HG03280 (cell line): ENCODE data around the gene XPR1.
"Not testable (repeated sequence)": the region's sequence is repeated elsewhere in the genome, so short reads cannot be mapped to it uniquely, and the experiment has no call there.

Experiments
- ATAC-seq: cut with Tn5 transposase; IDR thresholded peaks from one replicate; pipeline ENCODE4 v1.9.1; 2021; ENCODE audit warnings: mild to moderate bottlenecking, moderate library complexity; ENCODE audit not compliant: unreplicated experiment

Gene XPR1

DNA sequence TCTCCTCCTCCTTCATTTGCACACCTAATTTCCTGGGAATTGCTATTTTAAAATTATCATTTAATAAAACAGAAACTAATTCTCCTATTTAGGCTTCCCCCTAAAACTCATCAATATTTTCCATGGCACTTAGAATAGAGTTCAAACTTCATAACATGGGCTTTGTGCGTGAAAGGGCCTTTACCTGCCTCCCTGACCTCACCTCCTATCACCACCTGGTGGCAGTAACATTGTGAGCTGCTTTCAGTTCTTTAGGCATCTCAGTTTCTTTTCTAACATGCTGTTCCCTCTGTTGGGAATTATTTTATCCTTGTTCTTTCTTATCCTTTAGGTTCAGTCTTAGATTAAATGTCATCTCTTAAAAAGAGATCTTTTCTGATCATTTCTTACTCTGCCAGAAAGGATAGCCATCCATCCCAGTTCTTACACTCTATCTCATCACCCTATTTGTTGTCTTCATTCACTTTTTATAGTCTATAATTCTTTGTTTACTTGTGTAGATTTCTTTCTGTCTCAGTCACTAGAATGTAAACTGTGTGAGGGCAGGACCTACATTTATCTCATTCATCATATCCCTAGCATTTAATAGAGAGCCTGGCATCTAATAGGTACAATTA, 147.1 kb downstream of the XPR1 start:
- no peak for ATAC-seq

DNA sequence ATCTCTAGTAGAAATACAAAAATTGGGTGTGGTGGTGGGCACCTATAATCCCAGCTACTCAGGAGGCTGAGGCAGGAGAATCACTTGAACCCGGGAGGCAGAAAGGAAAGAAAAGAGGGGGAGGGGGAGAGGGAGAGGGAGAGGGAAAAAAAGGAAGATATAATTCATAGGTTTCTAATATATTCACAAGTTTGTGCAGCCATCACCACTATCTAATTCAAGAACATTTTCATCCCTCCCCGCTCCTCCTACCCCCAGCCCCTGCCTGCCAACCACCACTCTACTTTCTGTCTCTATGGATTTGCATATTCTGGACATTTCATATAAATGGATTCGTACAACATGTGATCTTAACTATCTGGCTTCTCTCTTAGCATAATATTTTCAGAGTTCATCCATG, 147.8 kb downstream of the XPR1 start:
- ATAC-seq, result no peak

DNA sequence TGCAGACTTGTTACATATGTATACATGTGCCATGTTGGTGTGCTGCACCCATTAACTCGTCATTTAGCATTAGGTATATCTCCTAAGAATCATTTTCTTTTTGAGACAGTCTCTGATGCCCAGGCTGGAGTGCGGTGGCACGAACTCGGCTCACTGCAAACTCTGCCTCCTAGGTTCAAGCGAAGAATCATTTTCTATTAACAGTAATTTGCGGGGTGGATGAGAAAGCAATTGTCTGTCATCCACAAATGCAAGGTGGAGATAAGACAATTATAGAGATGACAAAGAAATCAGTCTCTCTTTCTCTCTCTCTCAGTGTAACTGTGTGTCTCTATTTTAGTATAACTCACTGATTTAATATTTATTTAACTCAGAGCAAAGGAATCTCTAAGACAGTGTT, 149.9 kb downstream of the XPR1 start:
- ATAC-seq, result no peak

DNA sequence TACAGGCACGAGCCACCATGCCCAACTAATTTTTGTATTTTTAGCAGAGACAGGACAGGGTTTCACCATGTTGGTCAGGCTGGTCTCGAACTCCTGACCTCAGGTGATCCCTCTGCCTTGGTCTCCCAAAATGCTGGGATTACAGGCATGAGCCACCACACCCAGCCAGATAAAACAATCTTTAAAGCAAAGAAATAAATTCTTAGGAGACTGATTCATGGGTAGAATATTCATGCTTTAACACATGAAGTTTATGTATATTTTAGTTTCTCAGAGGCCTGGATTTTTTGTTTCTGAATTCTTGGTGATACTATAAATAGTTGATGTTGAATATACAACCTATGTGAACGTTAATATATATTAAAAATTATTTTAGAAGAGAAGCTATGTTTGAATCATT, 153.5 kb downstream of the XPR1 start:
- no peak for ATAC-seq

DNA sequence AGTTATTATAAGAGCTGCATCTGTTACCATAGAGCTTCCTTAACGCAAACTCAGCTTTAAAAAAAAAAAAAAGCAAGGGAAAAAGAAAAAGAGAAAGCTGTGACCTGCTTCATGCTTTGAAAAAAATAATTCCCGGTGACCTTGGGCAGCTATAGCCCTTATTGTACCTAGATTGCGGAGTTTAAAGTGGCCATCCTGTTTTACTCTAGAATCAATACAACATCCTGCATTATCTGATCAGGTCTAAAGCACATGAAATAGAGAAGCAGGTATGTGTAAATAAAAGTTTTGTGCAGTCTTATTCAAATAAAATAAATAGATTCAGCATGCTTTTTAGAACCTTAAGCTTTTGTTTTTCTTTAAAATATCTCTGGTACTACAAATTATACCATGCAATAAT, 154.1 kb downstream of the XPR1 start:
- ATAC-seq, result no peak

DNA sequence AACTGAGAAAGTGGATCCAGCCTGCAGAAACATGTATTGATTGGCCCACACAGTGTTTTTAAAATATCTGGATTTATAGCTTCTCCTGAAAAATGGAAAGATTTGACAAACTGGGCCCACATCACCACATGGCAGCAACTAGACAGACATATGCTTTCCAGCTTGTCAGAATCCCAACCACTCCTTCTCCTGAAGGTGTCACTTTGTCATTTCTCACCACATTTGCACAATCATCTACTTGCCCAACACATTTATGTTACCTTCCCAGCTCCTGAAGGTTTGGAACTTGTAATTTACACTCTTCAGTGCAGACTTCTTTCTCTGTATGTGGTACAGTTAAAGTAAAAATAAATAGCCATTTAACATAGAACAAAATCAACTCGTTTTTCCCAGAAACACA, 154.8 kb downstream of the XPR1 start:
- ATAC-seq, result no peak

DNA sequence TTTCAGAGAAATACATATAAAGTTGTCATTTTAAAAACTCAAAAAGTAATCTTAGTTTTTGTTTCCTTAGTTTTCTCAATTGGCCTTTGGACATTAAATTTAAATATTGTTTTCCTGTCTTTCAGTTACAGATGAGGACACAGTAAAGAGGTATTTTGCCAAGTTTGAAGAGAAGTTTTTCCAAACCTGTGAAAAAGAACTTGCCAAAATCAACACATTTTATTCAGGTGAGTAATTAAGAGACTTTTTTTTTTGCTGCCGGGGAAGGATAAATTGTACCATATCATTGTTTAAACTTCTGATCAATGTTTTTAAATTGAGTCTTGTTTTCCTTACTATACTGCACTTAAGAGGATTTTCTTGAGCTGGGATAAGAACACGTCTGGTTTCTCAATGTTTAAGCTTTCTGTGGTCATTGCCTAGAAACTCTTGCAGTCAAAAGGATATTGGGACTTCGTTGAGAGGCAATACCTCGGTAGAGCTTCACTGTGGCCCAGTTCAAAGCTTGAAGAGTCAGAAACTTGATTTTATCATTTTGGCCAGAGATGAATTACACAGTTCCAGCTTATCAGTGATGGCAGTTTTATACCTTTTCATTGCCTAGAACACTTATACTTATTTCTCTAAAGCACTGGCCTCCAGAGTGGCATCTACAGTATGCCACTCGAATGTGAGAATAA, 155.9 kb downstream of the XPR1 start:
- no peak for ATAC-seq

DNA sequence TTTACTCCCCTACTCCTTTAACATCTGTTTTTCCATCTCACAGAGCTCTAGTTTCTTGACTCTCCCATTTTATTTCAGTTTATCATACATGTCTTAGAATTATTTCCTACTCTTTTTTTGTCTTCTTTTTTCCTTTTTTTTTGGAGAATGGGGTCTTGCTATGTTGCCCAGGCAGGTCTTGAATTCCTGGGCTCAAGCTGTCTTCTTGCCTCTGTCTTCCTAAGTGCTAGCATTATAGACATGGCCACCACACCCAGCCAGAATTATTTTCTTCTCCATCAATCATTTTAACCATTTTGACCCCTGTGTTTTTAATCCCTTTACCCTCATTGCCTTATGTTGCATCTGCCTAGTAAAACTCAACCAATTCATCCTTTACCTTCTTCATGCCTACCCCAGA, 157.6 kb downstream of the XPR1 start:
- ATAC-seq, result no peak

DNA sequence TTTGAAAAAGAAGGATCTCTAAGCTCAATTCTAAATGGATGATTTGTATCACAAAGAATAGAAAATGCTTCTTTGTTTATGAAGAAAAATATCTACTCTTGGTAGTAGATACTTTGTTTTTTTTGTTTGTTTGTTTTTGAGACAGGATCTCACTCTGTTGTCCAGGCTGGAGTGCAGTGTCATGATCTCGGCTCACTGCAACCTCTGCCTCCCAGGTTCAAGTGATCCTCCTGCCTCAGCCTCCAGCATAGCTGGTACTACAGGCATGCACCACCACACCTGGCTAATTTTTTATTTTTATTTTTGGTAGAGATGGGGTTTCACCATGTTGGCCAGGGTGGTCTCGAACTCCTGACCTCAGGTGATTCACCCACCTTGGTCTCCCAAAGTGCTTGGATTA, 159.3 kb downstream of the XPR1 start:
- not testable (repeated sequence) for ATAC-seq

DNA sequence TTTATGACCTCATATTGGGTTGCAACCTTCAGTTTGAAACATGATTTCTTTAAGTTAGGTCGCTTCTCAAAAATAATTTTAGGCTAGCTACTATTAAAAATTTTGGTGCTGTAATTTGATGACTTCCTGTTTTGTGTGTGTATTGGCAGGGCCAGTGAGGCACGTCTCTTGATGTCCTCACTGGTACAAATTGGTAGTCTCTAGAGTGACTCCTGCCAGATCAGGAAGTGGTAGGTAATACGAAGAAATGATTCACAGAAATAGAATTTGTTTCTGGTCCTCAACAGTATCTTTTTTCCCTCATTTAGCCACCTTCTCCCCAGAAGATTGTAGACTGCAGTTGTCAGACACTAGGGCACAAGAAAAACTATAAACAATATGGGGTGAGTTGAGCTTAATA, 160.0 kb downstream of the XPR1 start:
- ATAC-seq, result no peak

DNA sequence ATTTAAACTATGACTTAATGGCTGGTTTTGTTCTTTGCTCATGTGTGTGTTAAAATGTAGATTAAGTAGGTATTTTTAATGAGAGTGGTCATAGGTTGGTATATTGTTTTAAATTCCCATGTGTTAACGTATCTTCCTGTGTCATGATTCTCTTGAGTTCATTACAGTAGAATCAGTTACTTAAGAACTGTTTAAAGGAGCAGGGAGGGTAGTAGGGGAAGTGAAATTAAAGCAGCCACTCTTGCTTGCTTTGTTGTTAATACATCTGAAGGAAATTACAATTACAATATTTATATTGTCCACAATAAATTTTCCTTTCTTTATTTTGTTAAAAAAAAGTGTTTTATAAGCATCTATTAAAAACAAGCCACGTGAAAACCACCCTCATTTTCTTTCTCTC, 161.6 kb downstream of the XPR1 start:
- ATAC-seq, result no peak

DNA sequence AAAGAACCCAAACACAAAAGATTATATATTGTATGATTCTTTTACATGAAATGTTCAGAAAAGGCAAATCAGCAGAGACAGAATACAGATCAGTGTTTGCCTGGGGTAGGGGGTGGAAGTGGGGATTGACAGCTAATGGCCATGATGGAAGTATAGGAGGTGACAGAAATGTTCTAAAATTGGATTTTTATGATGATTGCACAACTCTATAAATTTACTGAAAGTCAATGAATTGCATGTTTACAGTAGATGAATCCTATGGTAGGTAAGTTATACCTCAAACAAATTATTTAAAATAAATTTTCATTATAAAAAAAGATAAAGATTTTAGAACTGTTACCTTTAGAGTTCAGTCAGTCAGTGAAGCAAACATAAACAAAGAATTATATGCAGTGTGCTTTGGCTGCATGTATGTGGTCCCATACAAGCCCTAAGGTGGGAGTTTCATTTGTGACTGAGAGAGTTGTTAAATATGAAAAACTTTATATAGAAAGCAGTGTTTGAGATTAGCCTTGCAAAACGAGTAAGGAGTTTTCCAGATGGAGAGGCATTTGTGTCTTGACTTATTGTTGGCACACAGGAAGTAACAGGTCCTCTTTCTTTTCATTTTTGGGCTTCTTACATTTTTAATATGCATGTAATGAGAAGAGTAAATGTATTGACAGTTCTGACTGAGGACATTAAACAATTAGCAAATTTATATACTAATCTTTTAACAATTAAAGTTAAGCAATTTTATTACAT, 165.2 kb downstream of the XPR1 start:
- no peak for ATAC-seq

DNA sequence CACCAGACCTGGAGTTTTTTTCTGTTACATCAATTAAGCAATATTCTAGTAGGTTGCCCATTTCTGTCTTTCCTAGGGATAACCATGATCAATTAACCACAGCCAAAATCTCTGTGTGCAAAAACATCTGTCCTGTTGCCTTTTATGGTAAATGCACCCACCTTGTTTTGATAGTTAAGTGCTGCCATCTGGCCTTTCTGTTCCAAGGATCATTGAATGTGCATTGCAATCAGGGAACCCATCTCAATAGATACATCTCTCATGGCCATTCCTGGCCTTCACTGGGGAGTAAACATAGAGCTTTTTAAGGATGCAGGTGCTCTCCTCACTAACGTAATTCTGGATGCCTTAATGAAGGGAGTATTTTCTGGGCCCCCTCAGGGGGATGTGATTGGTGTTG, 169.1 kb downstream of the XPR1 start:
- no peak for ATAC-seq

DNA sequence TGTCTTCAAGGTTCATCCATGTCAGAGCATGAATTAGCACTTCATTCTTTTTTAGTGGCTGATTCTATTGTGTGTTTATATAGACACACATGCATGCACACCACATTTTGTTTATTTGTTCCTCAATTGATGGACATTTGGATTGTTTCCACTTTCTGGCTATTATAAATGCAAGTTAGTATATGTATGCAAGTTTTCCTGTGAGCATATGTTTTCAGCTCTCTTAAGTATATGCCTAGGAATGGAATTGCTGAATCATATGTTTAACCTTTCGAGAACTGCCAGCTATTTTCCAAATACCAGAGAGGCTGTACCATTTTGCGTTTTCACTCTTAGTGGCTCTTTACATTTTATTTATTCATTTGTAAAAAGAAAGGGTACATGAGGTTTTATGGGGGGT, 171.0 kb downstream of the XPR1 start:
- no peak for ATAC-seq

DNA sequence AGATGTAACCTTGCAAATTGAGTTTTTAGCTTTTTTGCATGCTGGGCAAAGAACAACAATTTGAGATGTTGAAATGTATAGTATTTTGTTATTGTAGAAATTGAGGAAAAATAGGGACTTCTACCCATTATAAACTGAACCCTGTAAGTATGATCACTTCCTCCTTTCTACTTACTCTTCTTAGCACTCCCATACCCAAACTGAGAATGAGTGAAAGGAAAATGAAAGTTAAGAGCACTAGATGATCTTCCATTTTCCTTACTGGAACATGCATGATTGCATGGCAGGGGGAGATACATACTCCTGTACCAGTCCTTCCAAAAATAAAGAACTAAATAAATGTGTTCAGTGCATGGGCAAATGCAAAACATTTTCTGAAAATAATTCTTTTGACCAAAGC, 173.5 kb downstream of the XPR1 start:
- ATAC-seq, result no peak

DNA sequence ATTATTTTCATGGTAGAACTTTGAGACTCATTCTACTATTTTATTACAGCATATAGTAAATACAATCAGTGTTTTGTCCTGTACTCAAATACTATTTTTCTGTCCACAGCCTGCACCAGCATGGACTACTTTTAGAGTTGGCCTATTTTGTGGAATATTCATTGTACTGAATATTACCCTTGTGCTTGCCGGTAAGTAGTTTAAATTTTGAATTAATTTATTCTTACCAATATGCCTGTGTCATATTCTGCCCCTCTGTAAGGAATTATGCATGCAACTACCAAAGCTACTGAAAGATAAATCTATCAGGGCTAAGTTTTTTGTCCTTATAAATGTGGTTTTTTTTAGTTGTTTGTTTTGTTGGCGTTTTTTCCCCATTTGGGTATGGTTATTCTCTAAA, 179.5 kb downstream of the XPR1 start:
- ATAC-seq, result no peak

DNA sequence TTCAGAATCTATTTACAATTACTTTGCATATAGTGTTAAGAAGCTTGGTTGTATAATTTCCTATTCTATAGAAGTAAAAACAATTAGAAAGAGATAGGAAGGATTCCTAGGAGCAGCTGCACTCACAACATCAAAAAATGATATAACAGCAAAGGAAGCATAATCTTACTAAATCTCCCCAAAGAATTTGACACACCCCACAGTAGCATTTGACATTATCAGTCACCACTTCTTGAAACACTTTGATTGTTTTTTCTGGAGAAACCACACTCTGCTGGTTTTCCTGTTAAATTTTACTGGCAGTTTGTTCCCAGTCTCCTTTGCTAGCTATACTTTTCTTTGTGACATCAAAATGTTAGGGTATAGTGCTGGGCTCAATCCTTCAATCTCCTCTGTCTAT, 180.1 kb downstream of the XPR1 start:
- no peak for ATAC-seq

DNA sequence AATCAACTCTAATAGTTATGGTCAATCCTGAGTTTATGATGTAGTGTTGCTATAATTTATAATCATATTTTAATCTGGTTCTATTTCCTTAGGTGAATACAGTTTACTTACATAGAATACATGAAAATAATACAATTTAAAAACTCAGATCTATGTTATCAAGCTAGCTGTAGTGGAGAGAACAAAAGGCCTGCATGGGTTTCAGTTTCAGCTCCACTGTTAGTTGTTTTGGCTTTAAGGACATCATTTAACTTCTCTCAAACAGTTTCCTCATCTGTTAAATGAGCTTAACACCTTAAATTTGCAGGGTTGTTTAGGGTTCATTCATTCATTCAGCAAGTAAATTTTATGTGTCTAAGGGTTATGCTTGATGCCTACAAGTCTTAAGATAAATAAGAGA, 182.4 kb downstream of the XPR1 start:
- ATAC-seq, result no peak

DNA sequence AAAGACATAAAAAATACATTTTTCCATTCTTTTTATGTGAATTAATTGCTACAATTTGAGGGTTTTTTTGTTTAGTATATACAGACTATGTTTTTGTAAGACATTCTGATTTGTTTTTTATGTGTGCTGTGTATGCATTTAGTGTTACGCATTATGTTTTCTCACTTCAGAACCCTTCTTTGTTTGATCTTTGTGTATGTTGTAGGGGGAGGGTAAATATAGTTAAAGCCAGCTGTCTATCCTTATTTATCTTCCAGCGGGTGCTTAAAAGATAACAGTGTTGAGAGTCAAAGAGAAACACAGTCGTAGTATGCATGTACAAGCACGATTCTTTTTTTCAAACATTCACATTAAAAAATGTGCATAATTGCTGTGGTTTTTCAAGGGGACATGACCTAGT, 183.4 kb downstream of the XPR1 start:
- ATAC-seq, result no peak

DNA sequence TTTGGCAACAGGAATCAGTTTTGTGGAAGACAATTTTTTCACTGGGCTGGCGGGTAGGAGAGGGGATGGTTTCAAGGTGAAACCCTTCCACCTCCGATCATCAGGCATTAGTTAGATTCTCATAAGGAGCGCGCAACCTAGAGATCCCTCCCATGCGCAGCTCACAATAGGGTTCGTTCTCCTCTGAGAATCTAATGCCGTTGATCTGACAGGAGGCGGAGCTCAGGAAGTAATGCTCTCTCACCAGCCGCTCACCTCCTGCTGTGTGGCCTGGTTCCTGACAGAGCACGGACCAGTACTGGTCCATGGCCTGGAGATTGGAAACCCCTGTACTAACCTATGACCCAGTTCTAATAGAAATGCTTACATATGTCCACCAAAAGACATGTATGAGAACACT, 184.3 kb downstream of the XPR1 start:
- ATAC-seq, result no peak

DNA sequence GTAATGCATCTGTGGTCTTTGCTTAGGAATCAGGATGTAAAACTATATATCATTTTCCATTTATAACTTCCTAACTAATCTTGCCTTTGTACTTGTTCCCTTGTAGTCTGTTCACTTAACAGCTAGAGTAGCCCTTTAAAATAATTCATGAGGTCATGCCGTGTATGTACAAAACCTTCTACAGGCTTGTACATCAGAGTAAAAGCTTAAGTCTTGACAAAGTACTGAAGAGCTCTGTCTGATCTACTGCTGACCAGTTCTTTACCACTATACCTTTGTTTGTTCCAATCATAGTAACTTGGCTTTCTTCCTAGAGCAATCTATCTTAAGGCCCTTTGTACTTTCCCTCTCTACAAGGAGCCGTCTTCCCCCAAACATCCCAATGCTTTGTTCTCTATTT, 190.1 kb downstream of the XPR1 start:
- no peak for ATAC-seq

DNA sequence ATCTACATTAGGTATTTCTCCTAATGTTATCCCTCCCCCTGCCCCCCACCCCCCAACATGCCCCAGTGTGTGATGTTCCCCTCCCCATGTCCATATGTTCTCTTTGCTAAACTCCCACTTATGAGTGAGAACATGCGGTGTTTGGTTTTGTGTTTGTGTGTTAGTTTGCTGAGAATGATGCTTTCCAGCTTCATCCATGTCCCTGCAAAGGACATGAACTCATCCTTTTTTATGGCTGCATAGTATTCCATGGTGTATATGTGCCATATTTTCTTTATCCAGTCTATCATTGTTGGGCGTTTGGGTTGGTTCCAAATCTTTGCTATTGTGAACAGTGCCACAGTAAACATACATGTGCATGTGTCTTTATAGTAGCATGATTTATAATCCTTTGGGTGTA, 199.7 kb downstream of the XPR1 start:
- not testable (repeated sequence) for ATAC-seq
